Measurements from ENCODE around the gene ACAN.

ACAN gene

DNA sequence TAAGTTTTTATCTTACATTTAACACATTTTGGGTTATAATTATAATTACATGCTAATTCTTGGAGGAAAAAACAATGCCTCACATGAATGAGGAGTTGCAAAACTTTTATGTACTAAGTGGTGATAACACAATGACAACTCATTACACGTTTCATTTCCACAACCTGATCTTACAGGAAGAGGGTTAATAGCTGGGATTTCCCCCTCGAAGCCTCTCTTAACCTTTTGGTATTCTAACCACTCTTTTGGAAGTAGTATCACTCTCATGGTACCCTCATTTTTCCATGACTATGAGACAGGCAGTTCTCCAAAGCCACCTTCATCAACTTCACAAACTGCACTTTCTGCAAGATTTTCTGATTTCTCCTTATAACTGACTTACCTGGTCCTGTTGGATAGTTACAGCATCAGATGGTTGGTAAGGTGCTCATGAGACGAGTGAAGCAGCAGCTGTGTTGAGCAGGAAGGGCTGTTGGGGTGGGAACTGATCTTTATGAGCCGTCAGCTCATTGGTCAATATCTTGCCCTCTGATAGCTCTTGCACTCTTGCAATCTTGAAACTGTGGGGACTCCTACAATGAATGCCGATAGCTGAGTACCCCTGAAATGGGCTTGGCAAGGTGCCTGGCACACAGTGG, 41.6 kb downstream of the ACAN start:
- no peak for DNase-seq

DNA sequence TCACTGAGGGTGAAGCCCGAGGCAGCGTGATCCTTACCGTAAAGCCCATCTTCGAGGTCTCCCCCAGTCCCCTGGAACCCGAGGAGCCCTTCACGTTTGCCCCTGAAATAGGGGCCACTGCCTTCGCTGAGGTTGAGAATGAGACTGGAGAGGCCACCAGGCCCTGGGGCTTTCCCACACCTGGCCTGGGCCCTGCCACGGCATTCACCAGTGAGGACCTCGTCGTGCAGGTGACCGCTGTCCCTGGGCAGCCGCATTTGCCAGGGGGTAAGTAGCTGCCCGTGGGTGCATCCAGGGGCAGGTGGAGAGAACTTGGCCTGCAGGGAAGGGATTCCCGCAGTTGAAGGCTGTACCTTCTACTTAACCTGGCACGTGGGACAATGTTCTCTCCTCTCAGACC, 42.4 kb downstream of the ACAN start:
- DNase-seq: no peak

DNA sequence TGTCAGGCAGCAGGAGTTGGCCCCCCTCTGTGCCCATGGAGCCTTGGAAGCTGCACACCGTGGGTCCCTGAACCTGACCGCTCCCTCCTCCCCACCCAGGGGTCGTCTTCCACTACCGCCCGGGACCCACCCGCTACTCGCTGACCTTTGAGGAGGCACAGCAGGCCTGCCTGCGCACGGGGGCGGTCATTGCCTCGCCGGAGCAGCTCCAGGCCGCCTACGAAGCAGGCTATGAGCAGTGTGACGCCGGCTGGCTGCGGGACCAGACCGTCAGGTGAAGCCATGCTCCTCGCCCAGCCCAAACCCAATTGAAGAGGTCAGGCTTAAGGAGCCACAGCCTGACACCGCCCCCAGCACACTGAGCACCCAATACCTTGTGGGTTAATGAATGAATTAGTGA, 43.9 kb downstream of the ACAN start:
- no peak for DNase-seq

DNA sequence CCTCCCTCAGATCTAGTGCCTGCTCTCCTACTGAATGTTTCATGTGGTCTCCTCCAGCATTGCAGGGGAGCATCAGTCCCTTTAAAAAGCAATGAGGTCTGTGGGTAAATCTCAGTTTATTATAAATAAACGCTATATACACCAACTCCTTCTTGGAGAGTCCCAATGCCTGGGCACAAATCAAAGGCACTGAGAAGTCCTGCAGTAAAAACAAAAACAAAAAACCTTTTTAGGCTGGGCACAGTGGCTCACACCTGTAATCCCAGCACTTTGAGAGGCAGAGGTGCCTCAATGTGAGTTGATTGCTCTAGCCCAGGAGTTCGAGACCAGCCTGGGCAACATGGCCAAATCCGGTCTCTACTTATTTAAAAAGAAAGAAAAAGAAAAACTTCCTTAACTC, 45.0 kb downstream of the ACAN start:
- DNase-seq: no peak

DNA sequence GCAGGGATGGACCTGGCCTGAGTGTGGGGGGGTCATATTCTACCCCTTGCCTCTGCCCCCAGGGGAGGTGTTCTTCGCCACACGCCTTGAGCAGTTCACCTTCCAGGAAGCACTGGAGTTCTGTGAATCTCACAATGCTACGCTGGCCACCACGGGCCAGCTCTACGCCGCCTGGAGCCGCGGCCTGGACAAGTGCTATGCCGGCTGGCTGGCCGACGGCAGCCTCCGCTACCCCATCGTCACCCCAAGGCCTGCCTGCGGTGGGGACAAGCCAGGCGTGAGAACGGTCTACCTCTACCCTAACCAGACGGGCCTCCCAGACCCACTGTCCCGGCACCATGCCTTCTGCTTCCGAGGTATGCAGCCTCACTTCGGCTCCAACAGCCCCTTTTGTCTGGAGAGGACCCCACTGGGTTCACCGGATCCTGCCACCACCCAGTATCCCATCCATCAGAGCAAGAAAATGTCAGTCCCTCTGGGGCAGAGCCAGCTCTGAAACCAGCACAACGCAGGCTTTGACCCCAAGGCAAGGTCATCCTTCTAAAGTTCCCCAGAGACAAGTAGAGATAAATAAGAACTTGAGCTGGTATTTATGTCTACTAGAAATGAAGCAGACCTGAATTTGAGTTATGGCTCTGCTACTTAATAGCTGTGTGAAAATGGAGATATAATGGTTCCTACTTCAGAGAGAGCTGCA, 46.3 kb downstream of the ACAN start:
- DNase-seq: no peak

DNA sequence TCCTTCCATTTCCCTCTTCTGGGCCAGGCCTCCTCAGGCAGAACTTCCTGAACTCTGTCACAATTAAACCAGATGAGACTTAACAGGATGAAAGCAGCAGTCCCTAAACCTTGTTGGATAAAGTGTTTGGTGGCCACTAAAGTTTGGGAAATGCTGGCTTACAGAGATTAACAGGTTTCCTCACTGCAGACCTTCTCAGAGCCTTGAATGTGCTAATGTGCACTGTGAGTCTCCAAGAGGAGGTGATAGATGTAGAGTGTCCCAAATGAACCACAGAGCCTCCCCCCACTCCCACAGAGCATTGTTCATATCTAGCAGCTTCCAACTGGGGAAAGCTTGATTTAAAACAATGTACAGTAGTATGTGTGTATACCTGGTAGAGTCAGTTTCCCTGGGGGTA, 49.2 kb downstream of the ACAN start:
- no peak for DNase-seq

DNA sequence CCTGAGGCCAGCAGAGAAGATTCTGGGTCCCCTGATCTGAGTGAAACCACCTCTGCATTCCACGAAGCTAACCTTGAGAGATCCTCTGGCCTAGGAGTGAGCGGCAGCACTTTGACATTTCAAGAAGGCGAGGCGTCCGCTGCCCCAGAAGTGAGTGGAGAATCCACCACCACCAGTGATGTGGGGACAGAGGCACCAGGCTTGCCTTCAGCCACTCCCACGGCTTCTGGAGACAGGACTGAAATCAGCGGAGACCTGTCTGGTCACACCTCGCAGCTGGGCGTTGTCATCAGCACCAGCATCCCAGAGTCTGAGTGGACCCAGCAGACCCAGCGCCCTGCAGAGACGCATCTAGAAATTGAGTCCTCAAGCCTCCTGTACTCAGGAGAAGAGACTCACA, 55.7 kb downstream of the ACAN start:
- DNase-seq: no peak

DNA sequence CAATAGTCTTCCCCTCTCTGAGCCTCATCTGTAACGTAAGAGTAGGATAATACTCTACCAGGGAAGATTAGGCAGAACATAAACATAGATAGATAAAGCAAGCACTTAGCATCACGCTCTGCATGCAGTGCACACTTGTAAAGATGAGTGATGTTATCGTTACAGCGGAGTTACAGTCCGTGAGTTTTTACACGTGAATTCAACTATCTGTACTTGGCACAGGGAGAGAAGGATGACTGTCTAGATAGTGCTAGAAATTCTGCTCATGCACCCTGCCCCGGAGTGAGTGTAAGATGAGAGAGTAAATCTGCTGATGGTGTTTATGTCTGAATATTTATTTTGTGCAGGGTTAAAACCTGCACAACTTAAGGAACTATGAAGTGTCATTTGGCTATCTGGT, 56.3 kb downstream of the ACAN start:
- DNase-seq: no peak

- DNase-seq: no peak
These were observed 57.0 kb downstream of the ACAN start for GRCh38 chr15:88860212-88860611.

DNA sequence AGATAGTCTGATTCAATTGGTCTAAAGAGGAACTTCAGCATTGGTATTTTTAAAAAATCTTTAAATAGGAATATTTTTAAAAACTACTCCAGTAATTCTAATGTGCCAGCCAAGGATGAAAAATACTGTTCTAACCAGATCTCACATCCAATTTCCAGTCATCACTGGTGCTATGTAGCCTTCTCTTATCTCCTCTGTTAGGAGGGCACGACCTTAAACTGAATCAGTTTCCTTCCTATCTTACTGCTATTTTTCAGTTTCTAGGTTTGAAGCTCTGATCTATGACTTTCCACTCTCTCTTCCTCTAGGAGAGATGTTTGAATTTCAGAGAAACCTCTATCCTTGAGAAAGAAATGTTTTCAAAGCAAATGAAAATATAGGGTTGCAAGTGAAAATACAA, 60.2 kb downstream of the ACAN start:
- DNase-seq: no peak

DNA sequence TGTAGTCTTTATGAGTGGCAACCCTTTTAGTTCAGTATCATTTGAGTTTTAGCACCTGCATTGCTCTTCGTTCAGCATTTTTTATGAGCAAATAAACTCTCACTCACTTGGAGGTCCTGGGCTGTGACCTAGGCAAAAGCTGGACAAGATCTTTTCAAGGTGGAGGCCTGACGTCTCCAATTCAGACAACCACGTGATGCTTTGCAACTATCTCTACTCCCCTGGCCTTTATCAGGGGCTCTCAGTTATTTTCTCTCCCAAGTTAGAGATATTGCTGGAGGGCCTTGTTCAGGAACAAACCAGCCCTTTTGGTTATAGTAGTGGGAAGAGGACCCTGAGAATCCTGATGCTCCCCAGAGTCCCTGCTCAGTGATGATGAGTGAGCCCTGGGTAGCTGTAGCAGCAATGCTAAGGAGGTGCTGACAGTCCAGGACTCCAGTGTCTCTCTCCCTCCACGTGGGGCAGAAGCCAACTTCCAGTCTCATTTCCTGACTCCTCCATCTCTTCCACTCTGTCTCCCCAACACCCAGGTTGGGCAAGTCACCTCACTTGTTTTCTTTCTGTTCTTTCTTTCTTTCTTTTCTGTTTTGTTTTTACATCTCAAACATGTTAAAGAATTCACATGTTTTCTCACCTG, 61.7 kb downstream of the ACAN start:
- no peak for DNase-seq

GRCh38 chr15:88865498-88866099, 62.4 kb downstream of the ACAN start:
- DNase-seq: no peak

- DNase-seq: no peak
These were observed 63.2 kb downstream of the ACAN start for GRCh38 chr15:88866295-88866881.

DNA sequence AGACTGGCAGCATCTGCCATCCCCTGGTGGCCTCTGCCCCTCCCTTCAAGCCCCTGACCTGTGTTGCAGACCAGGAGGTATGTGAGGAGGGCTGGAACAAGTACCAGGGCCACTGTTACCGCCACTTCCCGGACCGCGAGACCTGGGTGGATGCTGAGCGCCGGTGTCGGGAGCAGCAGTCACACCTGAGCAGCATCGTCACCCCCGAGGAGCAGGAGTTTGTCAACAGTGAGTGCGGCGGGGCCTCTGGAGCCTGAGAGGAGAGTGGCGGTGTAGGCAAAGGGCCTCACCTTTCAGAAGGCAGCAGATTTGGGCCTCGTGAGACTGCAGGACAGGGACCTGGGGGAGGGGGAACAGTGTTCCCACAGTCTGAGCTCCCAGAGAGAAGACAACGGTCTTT, 68.1 kb downstream of the ACAN start:
- no peak for DNase-seq

GRCh38 chr15:88872106-88872505, 68.9 kb downstream of the ACAN start:
- no peak for DNase-seq

- DNase-seq: no peak
These were observed 69.5 kb downstream of the ACAN start for GRCh38 chr15:88872706-88873105.

DNA sequence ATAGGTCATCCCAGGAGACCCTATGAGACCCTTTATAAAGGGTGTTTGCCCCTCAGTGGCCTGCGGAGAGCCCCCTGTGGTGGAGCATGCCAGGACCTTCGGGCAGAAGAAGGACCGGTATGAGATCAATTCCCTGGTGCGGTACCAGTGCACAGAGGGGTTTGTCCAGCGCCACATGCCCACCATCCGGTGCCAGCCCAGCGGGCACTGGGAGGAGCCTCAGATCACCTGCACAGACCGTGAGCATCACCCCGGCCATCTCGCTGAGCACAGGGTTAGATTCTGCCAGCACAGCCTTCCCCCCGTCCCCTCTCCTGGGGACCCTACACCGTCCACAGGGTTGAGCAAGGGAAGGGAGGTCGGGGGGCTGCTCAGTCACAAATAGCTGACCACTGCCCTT, 70.5 kb downstream of the ACAN start:
- DNase-seq: no peak

- no peak for DNase-seq
These were observed 71.0 kb downstream of the ACAN start for GRCh38 chr15:88874275-88874674.

- DNase-seq: no peak
These were observed 71.4 kb downstream of the ACAN start for GRCh38 chr15:88874684-88875083.

DNA sequence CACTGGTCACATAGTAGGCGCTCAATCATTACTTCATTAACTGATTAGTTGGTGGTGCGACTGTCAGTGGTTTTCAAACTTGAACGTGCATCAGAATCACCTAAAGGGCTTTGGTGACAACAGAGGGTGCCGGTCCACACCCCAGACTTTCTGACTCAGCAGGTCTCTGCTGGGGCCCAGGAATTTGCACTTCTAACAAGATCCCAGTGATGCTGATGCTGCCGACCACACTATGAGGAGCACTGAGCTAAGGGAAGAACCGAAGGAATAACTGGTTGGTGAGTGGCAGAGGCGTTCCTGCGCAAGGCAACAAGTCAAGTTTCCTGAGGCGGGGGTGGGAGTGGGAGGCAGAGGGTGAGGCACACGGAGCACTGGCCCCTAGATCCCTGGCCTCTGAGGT, 73.3 kb downstream of the ACAN start:
- DNase-seq: no peak

DNA sequence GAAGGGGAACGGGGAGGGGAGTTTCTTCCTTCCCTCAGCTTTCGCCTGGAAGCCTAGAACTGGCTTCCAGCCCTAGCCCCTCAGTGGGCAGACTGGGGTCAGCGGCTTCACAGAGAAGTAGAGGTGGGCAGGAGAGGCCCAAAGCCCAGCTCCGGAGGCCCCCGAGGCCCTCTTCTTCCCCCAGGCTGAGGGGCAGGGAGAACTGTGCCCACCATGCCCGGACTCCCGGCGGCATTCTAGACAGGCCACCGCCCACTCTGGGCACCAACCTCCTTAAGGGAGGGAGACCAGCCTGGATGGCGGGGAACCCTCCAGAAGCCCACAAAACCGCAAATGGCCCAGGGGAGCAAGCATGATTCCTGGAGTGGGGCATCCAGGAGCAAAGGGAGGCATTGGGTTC, 74.2 kb downstream of the ACAN start:
- DNase-seq: no peak

- DNase-seq: no peak
These were observed 74.7 kb downstream of the ACAN start for GRCh38 chr15:88877906-88878305.

- DNase-seq: peak; percentile 27 to 32
These were observed 75.5 kb downstream of the ACAN start for GRCh38 chr15:88878720-88879184.
